MM.1S (cell line): ENCODE measurements around the gene CFAP90.

Experiments
- CTCF ChIP-seq: fragments of 300-600 bp; sonication (generic); IDR thresholded peaks from 2 replicates; pipeline ENCODE4 v1.5.1; 2016; ENCODE audit warnings: antibody characterized with exemption, low read length, mixed read lengths
- EZH2 ChIP-seq: fragments of 300-600 bp; sonication (generic); optimal IDR thresholded peaks from 2 replicates; pipeline ENCODE3; 2017; ENCODE audit warnings: low read depth, mild to moderate bottlenecking, antibody characterized with exemption, low read length, mixed read lengths
- EZH2phosphoT487 ChIP-seq: fragments of 300-600 bp; sonication (generic); IDR thresholded peaks from 2 replicates; pipeline ENCODE4 v1.6.1; 2018; ENCODE audit warnings: antibody characterized with exemption, low read length

GRCh38 chr5:7851240-7851592, 283 bp upstream of the CFAP90 start:
- TF ChIP-seq CTCF (no peak), EZH2 (no peak), EZH2phosphoT487 (no peak)
